H1 (cell line): ENCODE data around the gene ICE1.

Experiments
- CBX8 ChIP-seq: fragments of 300-800, 300-1000 bp; sonication (generic); IDR thresholded peaks from 2 replicates; pipeline ENCODE4 v1.7.1; 2016; ENCODE audit warnings: low read depth, low read length, borderline replicate concordance
- CHD2 ChIP-seq: IDR thresholded peaks from 2 replicates; pipeline ENCODE4 v1.6.1; 2012; ENCODE audit warnings: low read length, improper control_type of control experiment
- EP300 ChIP-seq, 2 experiments: IDR thresholded peaks; 1 replicate in 1 of 2; 2 replicates in 1 of 2; pipeline ENCODE4 v1.6.1; 2011 to 2012; ENCODE audit warnings: low read depth in 2 of 2, low read length in 2 of 2, mild to moderate bottlenecking in 2 of 2, borderline replicate concordance in 1 of 2, inconsistent platforms in 1 of 2, moderate library complexity in 1 of 2
- MAFK ChIP-seq: IDR thresholded peaks from 2 replicates; pipeline ENCODE4 v1.6.1; 2012; ENCODE audit warnings: low read depth, mild to moderate bottlenecking, improper control_type of control experiment, low read length
- NRF1 ChIP-seq: IDR thresholded peaks from 2 replicates; pipeline ENCODE4 v1.6.1; 2011; ENCODE audit warnings: mild to moderate bottlenecking, low read depth, low read length, improper control_type of control experiment
- POLR2A ChIP-seq, 2 experiments: IDR thresholded peaks; 1 replicate in 1 of 2; 2 replicates in 1 of 2; pipeline ENCODE4 v1.6.1; 2011; ENCODE audit warnings: low read depth in 2 of 2, low read length in 2 of 2, mild to moderate bottlenecking in 2 of 2; ENCODE audit errors: control extremely low read depth in 1 of 2
- RNF2 ChIP-seq: fragments of 200-900, 300-1000 bp; sonication (generic); IDR thresholded peaks from 2 replicates; pipeline ENCODE4 v1.7.1; 2016; ENCODE audit warnings: borderline replicate concordance, low read depth, mild to moderate bottlenecking, antibody characterized with exemption, low read length; ENCODE audit not compliant: poor library complexity, severe bottlenecking; ENCODE audit errors: missing control alignments
- SAP30 ChIP-seq: fragments of 300-600 bp; sonication (generic); IDR thresholded peaks from 2 replicates; pipeline ENCODE4 v1.7.1; 2012; ENCODE audit warnings: low read length, moderate library complexity, mild to moderate bottlenecking, inconsistent platforms; ENCODE audit not compliant: insufficient read depth, insufficient replicate concordance
- SP4 ChIP-seq: IDR thresholded peaks from 2 replicates; pipeline ENCODE4 v1.6.1; 2012; ENCODE audit warnings: low read length, inconsistent platforms
- YY1 ChIP-seq: IDR thresholded peaks from 2 replicates; pipeline ENCODE4 v1.6.1; 2011; ENCODE audit warnings: low read depth, mild to moderate bottlenecking, low read length
- TF ChIP-seq, protein P1 (sequence below), 3 experiments: IDR thresholded peaks; 1 replicate in 2 of 3; 2 replicates in 1 of 3; pipeline versions ENCODE4 v1.5.1 to v1.6.1; 2011; ENCODE audit warnings: low read length in 3 of 3, mild to moderate bottlenecking in 3 of 3, inconsistent platforms in 2 of 3, low read depth in 1 of 3, moderate library complexity in 1 of 3; ENCODE audit not compliant: insufficient read depth in 1 of 3; ENCODE audit errors: control extremely low read depth in 1 of 3
- TF ChIP-seq, protein P2 (sequence below): IDR thresholded peaks from 2 replicates; pipeline ENCODE4 v1.6.1; 2011; ENCODE audit warnings: low read depth, mild to moderate bottlenecking, low read length; ENCODE audit not compliant: insufficient read depth
- TF ChIP-seq, protein P3 (sequence below): IDR thresholded peaks from 2 replicates; pipeline ENCODE4 v1.6.1; 2011; ENCODE audit warnings: low read length, improper control_type of control experiment

DNA sequence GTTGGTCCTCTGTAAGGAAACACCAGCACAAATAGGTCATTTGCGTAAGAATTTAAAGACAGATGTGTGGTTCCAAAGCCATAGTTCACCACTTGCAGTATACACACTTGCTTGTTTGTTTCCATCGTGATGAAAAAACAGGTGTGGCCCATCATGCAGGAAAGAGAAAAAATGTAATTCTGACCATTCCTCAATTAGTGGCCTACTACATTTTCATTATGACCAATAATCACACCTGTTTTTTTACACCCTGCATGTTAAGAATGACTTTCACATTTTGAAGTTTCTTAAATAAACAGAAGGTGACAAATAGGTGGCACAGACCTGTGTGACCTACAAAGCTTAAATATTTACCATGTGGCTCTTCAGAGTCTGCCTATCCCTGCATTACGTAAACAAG is 2.2 kb upstream of the ICE1 start:
- TF ChIP-seq, protein P1, sequence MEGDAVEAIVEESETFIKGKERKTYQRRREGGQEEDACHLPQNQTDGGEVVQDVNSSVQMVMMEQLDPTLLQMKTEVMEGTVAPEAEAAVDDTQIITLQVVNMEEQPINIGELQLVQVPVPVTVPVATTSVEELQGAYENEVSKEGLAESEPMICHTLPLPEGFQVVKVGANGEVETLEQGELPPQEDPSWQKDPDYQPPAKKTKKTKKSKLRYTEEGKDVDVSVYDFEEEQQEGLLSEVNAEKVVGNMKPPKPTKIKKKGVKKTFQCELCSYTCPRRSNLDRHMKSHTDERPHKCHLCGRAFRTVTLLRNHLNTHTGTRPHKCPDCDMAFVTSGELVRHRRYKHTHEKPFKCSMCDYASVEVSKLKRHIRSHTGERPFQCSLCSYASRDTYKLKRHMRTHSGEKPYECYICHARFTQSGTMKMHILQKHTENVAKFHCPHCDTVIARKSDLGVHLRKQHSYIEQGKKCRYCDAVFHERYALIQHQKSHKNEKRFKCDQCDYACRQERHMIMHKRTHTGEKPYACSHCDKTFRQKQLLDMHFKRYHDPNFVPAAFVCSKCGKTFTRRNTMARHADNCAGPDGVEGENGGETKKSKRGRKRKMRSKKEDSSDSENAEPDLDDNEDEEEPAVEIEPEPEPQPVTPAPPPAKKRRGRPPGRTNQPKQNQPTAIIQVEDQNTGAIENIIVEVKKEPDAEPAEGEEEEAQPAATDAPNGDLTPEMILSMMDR (IDR thresholded peaks at IDR 0.05; ENCODE audit: control extremely low read depth in 1 of 3, insufficient read depth in 1 of 3, low read depth in 1 of 3, low read length in 3 of 3) = no peak
- TF ChIP-seq MAFK (no peak), POLR2A (IDR thresholded peaks at IDR 0.05; ENCODE audit: control extremely low read depth in 1 of 2, low read depth in 2 of 2, low read length in 2 of 2) (no peak), EP300 (IDR thresholded peaks at IDR 0.05; ENCODE audit: borderline replicate concordance in 1 of 2, low read depth in 2 of 2, low read length in 2 of 2) (no peak), RNF2 (no peak), SP4 (no peak), CHD2 (no peak), CBX8 (no peak), YY1 (no peak), NRF1 (no peak), SAP30 (no peak)
- TF ChIP-seq, protein P2, sequence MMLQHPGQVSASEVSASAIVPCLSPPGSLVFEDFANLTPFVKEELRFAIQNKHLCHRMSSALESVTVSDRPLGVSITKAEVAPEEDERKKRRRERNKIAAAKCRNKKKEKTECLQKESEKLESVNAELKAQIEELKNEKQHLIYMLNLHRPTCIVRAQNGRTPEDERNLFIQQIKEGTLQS = no peak
- TF ChIP-seq, protein P3, sequence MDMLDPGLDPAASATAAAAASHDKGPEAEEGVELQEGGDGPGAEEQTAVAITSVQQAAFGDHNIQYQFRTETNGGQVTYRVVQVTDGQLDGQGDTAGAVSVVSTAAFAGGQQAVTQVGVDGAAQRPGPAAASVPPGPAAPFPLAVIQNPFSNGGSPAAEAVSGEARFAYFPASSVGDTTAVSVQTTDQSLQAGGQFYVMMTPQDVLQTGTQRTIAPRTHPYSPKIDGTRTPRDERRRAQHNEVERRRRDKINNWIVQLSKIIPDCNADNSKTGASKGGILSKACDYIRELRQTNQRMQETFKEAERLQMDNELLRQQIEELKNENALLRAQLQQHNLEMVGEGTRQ = no peak
